K562 (cell line): ENCODE measurements around the gene WDR93. TPM values are rescaled to one million over a fixed set of nuclear protein-coding genes. Genes with fewer than 3 reads are reported as not detected.
A peak's percentile ranks its signal among the peaks of the same experiment; 100 is the strongest.

Experiments
- CREB3L1 ChIP-seq: fragments of 450-650 bp; IDR thresholded peaks from 2 replicates; pipeline ENCODE4 v1.6.1; 2014; ENCODE audit warnings: low read depth, mild to moderate bottlenecking, moderate library complexity, borderline replicate concordance
- CSDE1 ChIP-seq, 2 experiments: fragments of 450-650 bp; IDR thresholded peaks; 2 replicates each; pipeline ENCODE4 v1.6.1; 2016; ENCODE audit warnings: mild to moderate bottlenecking in 1 of 2
- HLTF ChIP-seq: fragments of 450-650 bp; IDR thresholded peaks from 2 replicates; pipeline ENCODE4 v1.6.1; 2016
- HMG20A ChIP-seq: fragments of 450-650 bp; formaldehyde crosslinking; conservative IDR thresholded peaks from 2 replicates; pipeline ENCODE4 v1.4.0; 2020; ENCODE audit warnings: mild to moderate bottlenecking, mixed read lengths
- JUND ChIP-seq, 2 experiments: IDR thresholded peaks; 2 replicates in 1 of 2; 3 replicates in 1 of 2; pipeline ENCODE4 v1.6.1; 2011; ENCODE audit warnings: borderline replicate concordance in 2 of 2, low read depth in 2 of 2, low read length in 2 of 2, improper control_type of control experiment in 1 of 2, missing biosample characterization in 1 of 2, missing genetic modification characterization in 1 of 2, missing genetic modification reagents in 1 of 2
- MCM3 ChIP-seq: fragments of 450-650 bp; IDR thresholded peaks from 2 replicates; pipeline ENCODE4 v1.6.1; 2016
- NRF1 ChIP-seq, 2 experiments: fragments of 450-650 bp; IDR thresholded peaks in 1 of 2; conservative IDR thresholded peaks in 1 of 2; 2 replicates each; pipeline ENCODE4 v1.6.1; 2014; ENCODE audit warnings: mild to moderate bottlenecking in 2 of 2
- RUNX1 ChIP-seq: sonication (generic); IDR thresholded peaks from 2 replicates; pipeline ENCODE4 v1.6.1; 2016; ENCODE audit warnings: antibody characterized with exemption, low read depth
- SIN3B ChIP-seq: fragments of 450-650 bp; IDR thresholded peaks from 2 replicates; pipeline ENCODE4 v1.6.1; 2017; ENCODE audit warnings: low read depth, mild to moderate bottlenecking, moderate library complexity
- SPI1 ChIP-seq: IDR thresholded peaks from 2 replicates; pipeline ENCODE4 v1.6.1; 2011; ENCODE audit warnings: low read depth, low read length, control low read depth, borderline replicate concordance
- TBP ChIP-seq: optimal IDR thresholded peaks from 2 replicates; pipeline ENCODE3; 2011; ENCODE audit warnings: low read depth, low read length, improper control_type of control experiment
- TFAM ChIP-seq: fragments of 250-450 bp; sonication (Bioruptor Pico); conservative IDR thresholded peaks from 2 replicates; pipeline ENCODE4 v1.5.0; 2021; ENCODE audit warnings: mild to moderate bottlenecking, moderate library complexity
- TGIF2 ChIP-seq: sonication (generic); formaldehyde crosslinking; IDR thresholded peaks from 2 replicates; pipeline ENCODE4 v1.8.1; 2022; ENCODE audit warnings: mild to moderate bottlenecking, missing genetic modification reagents, moderate library complexity
- XRCC5 ChIP-seq: fragments of 200-400 bp; formaldehyde crosslinking; IDR thresholded peaks from 2 replicates; pipeline ENCODE4 v1.6.1; 2017; ENCODE audit warnings: low read depth, mild to moderate bottlenecking, low read length
- ZFP1 ChIP-seq: fragments of 450-650 bp; formaldehyde crosslinking; IDR thresholded peaks from 2 replicates; pipeline ENCODE4 v1.4.0; 2020; ENCODE audit warnings: mild to moderate bottlenecking, mixed read lengths
- ZFPM2 ChIP-seq: fragments of 250-450 bp; sonication (Bioruptor Pico); IDR thresholded peaks from 2 replicates; pipeline ENCODE4 v1.5.1; 2022; ENCODE audit warnings: mild to moderate bottlenecking
- ZNF592 ChIP-seq: fragments of 450-650 bp; IDR thresholded peaks from 2 replicates; pipeline ENCODE4 v1.6.1; 2017; ENCODE audit warnings: antibody characterized with exemption, mild to moderate bottlenecking
- polyA plus RNA-seq, 8 experiments: library from polyadenylated mRNA; depleted of rRNA in 4 of 8; stranded (reverse) in 5 of 8; unstranded in 3 of 8; fragments of >200 nt; fragmentation: Nextera tagmentation in 2 of 8; fragmentation: Illumina TruSeq in 1 of 8; extraction: Ambion mirVana in 2 of 8; extraction: Trizol in 1 of 8; gene quantifications; 2 replicates each; pipeline versions ENCODE4 v1.2.1 to v1.2.3, GENCODE V29; 2011 to 2014; ENCODE audit warnings: inconsistent platforms in 1 of 8, missing spikeins in 1 of 8
- total RNA-seq, 7 experiments: library from RNA; depleted of rRNA in 6 of 7; stranded (reverse); fragments of >200 nt in 6 of 7; fragmentation: Illumina TruSeq in 2 of 7; extraction: Trizol in 2 of 7; gene quantifications; 2 replicates each; pipeline versions ENCODE4 v1.2.1 to v1.2.3, GENCODE V29; 2011 to 2021; ENCODE audit warnings: low replicate concordance in 1 of 7
- TF ChIP-seq, protein P1 (sequence below): fragments of 250-450 bp; sonication (Bioruptor Pico); IDR thresholded peaks from 2 replicates; pipeline ENCODE4 v1.5.0; 2020; ENCODE audit warnings: mild to moderate bottlenecking, borderline replicate concordance
- TF ChIP-seq, protein P2 (sequence below): sonication (generic); formaldehyde crosslinking; IDR thresholded peaks from 2 replicates; pipeline ENCODE4 v1.8.1; 2023; ENCODE audit warnings: mild to moderate bottlenecking, missing genetic modification reagents

WDR93 gene
- total and polyA plus RNA-seq, 9 of the 15 experiments (the other 6 are each of a cell fraction or from before 2014, with no cell fraction given) = not detected

DNA sequence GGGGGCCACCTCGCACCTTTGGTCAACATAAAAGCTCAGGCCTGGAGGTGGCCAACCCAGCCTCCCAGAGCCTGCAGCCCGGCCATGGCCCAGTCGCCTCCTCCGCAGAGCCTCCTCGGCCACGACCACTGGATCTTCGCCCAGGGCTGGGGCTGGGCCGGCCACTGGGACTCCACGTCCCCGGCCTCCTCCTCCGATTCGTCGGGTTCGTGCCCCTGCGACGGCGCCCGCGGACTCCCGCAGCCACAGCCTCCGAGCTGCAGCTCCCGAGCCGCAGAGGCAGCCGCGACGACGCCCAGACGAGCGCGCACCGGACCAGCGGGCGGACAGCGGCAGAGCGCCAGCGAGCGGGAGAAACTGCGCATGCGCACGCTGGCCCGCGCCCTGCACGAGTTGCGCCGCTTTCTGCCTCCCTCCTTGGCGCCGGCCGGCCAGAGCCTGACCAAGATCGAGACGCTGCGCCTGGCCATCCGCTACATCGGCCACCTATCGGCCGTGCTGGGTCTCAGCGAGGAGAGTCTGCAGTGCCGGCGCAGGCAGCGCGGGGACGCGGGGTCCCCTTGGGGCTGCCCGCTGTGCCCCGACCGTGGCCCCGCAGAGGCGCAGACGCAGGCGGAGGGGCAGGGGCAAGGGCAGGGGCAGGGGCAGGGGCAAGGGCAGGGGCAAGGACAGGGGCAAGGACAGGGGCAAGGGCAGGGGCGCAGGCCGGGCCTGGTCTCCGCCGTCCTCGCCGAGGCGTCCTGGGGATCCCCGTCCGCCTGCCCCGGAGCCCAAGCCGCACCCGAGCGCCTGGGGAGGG, 85.9 kb downstream of the WDR93 start, which contains the start of gene MESP2 (continued):
- TF ChIP-seq JUND (IDR thresholded peaks at IDR 0.05; ENCODE audit: borderline replicate concordance, low read depth, low read length) (peak; percentile 22; the same call in 1 of the 2 replicates), JUND (tag; IDR thresholded peaks at IDR 0.05; ENCODE audit: borderline replicate concordance, low read depth, low read length) (no peak; the same call in 2 of the 3 replicates), TFAM (CRISPR knock-in tag) (no peak), XRCC5 (no peak), ZFPM2 (CRISPR knock-in tag) (no peak), ZNF592 (peak; percentile 82), CSDE1 (IDR thresholded peaks at IDR 0.05) (no peak), RUNX1 (no peak), CREB3L1 (no peak; the same call in 1 of the 2 replicates), NRF1 (conservative IDR thresholded peaks at IDR 0.05 in 1 of 2, IDR thresholded peaks at IDR 0.05 in 1 of 2) (peak; percentile 98), TBP (peak; percentile 44), MCM3 (no peak), HLTF (no peak), SIN3B (no peak), TGIF2 (CRISPR knock-in tag) (no peak; the same call in 1 of the 2 replicates), HMG20A (CRISPR knock-in tag) (no peak), ZFP1 (CRISPR knock-in tag) (no peak), SPI1 (no peak)
- TF ChIP-seq, protein P1, sequence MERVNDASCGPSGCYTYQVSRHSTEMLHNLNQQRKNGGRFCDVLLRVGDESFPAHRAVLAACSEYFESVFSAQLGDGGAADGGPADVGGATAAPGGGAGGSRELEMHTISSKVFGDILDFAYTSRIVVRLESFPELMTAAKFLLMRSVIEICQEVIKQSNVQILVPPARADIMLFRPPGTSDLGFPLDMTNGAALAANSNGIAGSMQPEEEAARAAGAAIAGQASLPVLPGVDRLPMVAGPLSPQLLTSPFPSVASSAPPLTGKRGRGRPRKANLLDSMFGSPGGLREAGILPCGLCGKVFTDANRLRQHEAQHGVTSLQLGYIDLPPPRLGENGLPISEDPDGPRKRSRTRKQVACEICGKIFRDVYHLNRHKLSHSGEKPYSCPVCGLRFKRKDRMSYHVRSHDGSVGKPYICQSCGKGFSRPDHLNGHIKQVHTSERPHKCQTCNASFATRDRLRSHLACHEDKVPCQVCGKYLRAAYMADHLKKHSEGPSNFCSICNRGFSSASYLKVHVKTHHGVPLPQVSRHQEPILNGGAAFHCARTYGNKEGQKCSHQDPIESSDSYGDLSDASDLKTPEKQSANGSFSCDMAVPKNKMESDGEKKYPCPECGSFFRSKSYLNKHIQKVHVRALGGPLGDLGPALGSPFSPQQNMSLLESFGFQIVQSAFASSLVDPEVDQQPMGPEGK (CRISPR knock-in tag) = no peak
- TF ChIP-seq, protein P2, sequence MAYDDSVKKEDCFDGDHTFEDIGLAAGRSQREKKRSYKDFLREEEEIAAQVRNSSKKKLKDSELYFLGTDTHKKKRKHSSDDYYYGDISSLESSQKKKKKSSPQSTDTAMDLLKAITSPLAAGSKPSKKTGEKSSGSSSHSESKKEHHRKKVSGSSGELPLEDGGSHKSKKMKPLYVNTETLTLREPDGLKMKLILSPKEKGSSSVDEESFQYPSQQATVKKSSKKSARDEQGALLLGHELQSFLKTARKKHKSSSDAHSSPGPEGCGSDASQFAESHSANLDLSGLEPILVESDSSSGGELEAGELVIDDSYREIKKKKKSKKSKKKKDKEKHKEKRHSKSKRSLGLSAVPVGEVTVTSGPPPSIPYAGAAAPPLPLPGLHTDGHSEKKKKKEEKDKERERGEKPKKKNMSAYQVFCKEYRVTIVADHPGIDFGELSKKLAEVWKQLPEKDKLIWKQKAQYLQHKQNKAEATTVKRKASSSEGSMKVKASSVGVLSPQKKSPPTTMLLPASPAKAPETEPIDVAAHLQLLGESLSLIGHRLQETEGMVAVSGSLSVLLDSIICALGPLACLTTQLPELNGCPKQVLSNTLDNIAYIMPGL (CRISPR knock-in tag) = no peak
